Keratinocyte (primary cell): ENCODE data around the gene PRDM11. TPM values are rescaled to one million over a fixed set of nuclear protein-coding genes. Genes with fewer than 3 reads are reported as not detected.

Experiments
- DNase-seq: peaks from one replicate; pipeline ENCODE4 v3.0.0-alpha.2; 2011; ENCODE audit warnings: low read depth, missing footprints, low spot score
- FAIRE-seq: peaks from 2 replicates; lab custom pipeline; 2011; peaks lifted over from hg19 to GRCh38; lab: Jason Lieb, UNC
- H2AFZ ChIP-seq: 2 replicates; pipeline ENCODE4 v1.6.0; 2012; ENCODE audit warnings: low read length, control low read depth, inconsistent platforms; ENCODE audit not compliant: control insufficient read depth
- H3K27ac ChIP-seq: 2 replicates; pipeline ENCODE4 v1.5.1; 2011; ENCODE audit warnings: low read length; ENCODE audit not compliant: control insufficient read depth, insufficient read depth
- H3K27me3 ChIP-seq: 3 replicates; pipeline ENCODE4 v1.6.0; 2011; ENCODE audit warnings: low read length; ENCODE audit not compliant: control insufficient read depth, insufficient read depth; ENCODE audit errors: extremely low read depth
- H3K36me3 ChIP-seq, 2 experiments: 2 replicates in 1 of 2; 3 replicates in 1 of 2; pipeline ENCODE4 v1.5.1; 2011; ENCODE audit warnings: low read length in 2 of 2, mild to moderate bottlenecking in 1 of 2; ENCODE audit not compliant: control insufficient read depth in 2 of 2, insufficient read depth in 2 of 2; ENCODE audit errors: extremely low read depth in 1 of 2
- H3K4me1 ChIP-seq: 3 replicates; pipeline ENCODE4 v1.5.1; 2011; ENCODE audit warnings: low read length; ENCODE audit not compliant: control insufficient read depth, insufficient read depth; ENCODE audit errors: extremely low read depth
- H3K4me2 ChIP-seq: 3 replicates; pipeline ENCODE4 v1.6.0; 2011; ENCODE audit warnings: low read depth, low read length; ENCODE audit not compliant: control insufficient read depth, insufficient read depth; ENCODE audit errors: extremely low read depth
- H3K4me3 ChIP-seq, 3 experiments: fragments of 200-600 bp in 1 of 3; sonication (generic) in 1 of 3; 2 replicates in 2 of 3; 3 replicates in 1 of 3; pipeline ENCODE4 v1.5.1; 2011 to 2016; ENCODE audit warnings: low read length in 3 of 3, mild to moderate bottlenecking in 3 of 3, control low read depth in 2 of 3, inconsistent platforms in 1 of 3, low read depth in 1 of 3, mixed read lengths in 1 of 3, mixed run types in 1 of 3, moderate library complexity in 1 of 3; ENCODE audit not compliant: control insufficient read depth in 2 of 3, insufficient read depth in 2 of 3; ENCODE audit errors: extremely low read depth in 1 of 3
- H3K79me2 ChIP-seq: 2 replicates; pipeline ENCODE4 v1.6.0; 2012; ENCODE audit warnings: low read length; ENCODE audit not compliant: control insufficient read depth, insufficient read depth
- H3K9ac ChIP-seq: 3 replicates; pipeline ENCODE4 v1.6.0; 2011; ENCODE audit warnings: low read length; ENCODE audit not compliant: control insufficient read depth, insufficient read depth; ENCODE audit errors: extremely low read depth
- H3K9me1 ChIP-seq: 3 replicates; pipeline ENCODE4 v1.6.0; 2011; ENCODE audit warnings: low read length; ENCODE audit not compliant: control insufficient read depth, insufficient read depth; ENCODE audit errors: extremely low read depth
- H3K9me3 ChIP-seq: 2 replicates; pipeline ENCODE4 v1.5.1; 2012; ENCODE audit warnings: low read depth, low read length; ENCODE audit not compliant: control insufficient read depth
- H4K20me1 ChIP-seq: 3 replicates; pipeline ENCODE4 v1.6.0; 2011; ENCODE audit warnings: low read length; ENCODE audit not compliant: control insufficient read depth, insufficient read depth; ENCODE audit errors: extremely low read depth
- CTCF ChIP-seq, 3 experiments: IDR thresholded peaks in 1 of 3; conservative IDR thresholded peaks in 1 of 3; optimal IDR thresholded peaks in 1 of 3; 2 replicates in 2 of 3; 3 replicates in 1 of 3; pipeline versions ENCODE3 to v1.5.1; 2011; ENCODE audit warnings: low read length in 3 of 3, mild to moderate bottlenecking in 3 of 3, moderate library complexity in 2 of 3, control low read depth in 1 of 3, inconsistent platforms in 1 of 3; ENCODE audit not compliant: insufficient read depth in 2 of 3; ENCODE audit errors: extremely low read depth in 1 of 3
- EZH2 ChIP-seq: IDR thresholded peaks from one replicate; pipeline ENCODE4 v1.6.1; 2012; ENCODE audit warnings: inconsistent platforms, mild to moderate bottlenecking, low read length, moderate library complexity
- dilution Hi-C: fragments of 300-500 bp; cut with MboI; formaldehyde crosslinking; loops from one replicate; pipeline ENCODE4 v1.7.0; 2020; ENCODE audit warnings: low sequenced_read_pairs; ENCODE audit not compliant: extremely low pct_ligation_motif_present
- polyA plus RNA-seq, 5 experiments: library from polyadenylated mRNA; depleted of rRNA in 3 of 5; stranded (reverse) in 3 of 5; stranded (forward) in 1 of 5; unstranded in 1 of 5; fragments of >200 nt; gene quantifications; 1 replicate in 1 of 5; 2 replicates in 3 of 5; 3 replicates in 1 of 5; pipeline versions ENCODE4 v1.2.1 to v1.2.3, GENCODE V29; 2011 to 2012; ENCODE audit warnings: missing spikeins in 2 of 5, low read depth in 1 of 5, low replicate concordance in 1 of 5

The PRDM11 gene
- polyA plus RNA-seq, 1 donor (not counting 4 experiments of a cell fraction or from before 2014, with no cell fraction given) = 2.1 TPM

GRCh38 chr11:45149483-45150056 lies 3.1 kb downstream of the PRDM11 start:
- Histone ChIP-seq H3K9ac (no peak overlapping the region), H4K20me1 (no peaks in the 10 kb centered on the region), H3K4me1 (peaks cover 14% of the 10 kb centered on the region), H3K36me3 (no peaks in the 10 kb centered on the region), H3K9me1 (no peaks in the 10 kb centered on the region), H3K27ac (no peak overlapping the region), H3K79me2 (no peaks in the 10 kb centered on the region), H3K4me3 (no peak overlapping the region), H2AFZ (no peak overlapping the region), H3K27me3 (peaks cover 11% of the 10 kb centered on the region), H3K9me3 (no peaks in the 10 kb centered on the region), H3K4me2 (no peak overlapping the region)
- no peak for FAIRE-seq
- no peak for DNase-seq
- TF ChIP-seq CTCF (optimal IDR thresholded peaks at IDR 0.05 in 1 of 3, IDR thresholded peaks at IDR 0.05 in 1 of 3, conservative IDR thresholded peaks at IDR 0.05 in 1 of 3; ENCODE audit: extremely low read depth in 1 of 3, insufficient read depth in 2 of 3, low read length in 3 of 3) (no peak), EZH2 (no peak)
- dilution Hi-C loops = no loop called here

- no peaks in the 10 kb centered on the region for H3K9me1 ChIP-seq
- TF ChIP-seq EZH2 (no peak), CTCF (optimal IDR thresholded peaks at IDR 0.05 in 1 of 3, IDR thresholded peaks at IDR 0.05 in 1 of 3, conservative IDR thresholded peaks at IDR 0.05 in 1 of 3; ENCODE audit: extremely low read depth in 1 of 3, insufficient read depth in 2 of 3, low read length in 3 of 3) (no peak)
- no peak overlapping the region for H3K27ac ChIP-seq
- dilution Hi-C loops = no loop called here
- no peaks in the 10 kb centered on the region for H4K20me1 ChIP-seq
- peaks cover 6% of the 10 kb centered on the region for H3K27me3 ChIP-seq
- H3K4me2 ChIP-seq = no peak overlapping the region
- peaks cover 14% of the 10 kb centered on the region for H3K4me1 ChIP-seq
- H3K4me3 ChIP-seq = no peak overlapping the region
- no peaks in the 10 kb centered on the region for H3K36me3 ChIP-seq
- no peaks in the 10 kb centered on the region for H3K9me3 ChIP-seq
- FAIRE-seq (no peak), DNase-seq (no peak)
- no peaks in the 10 kb centered on the region for H3K79me2 ChIP-seq
- no peak overlapping the region for H2AFZ ChIP-seq
- H3K9ac ChIP-seq = no peak overlapping the region
These were observed 3.9 kb downstream of the PRDM11 start for GRCh38 chr11:45150301-45150700.
